Head of caudate nucleus (tissue), 42 donors: ENCODE data around the gene RPAP2.
"Not testable (repeated sequence)": the region's sequence is repeated elsewhere in the genome, so short reads cannot be mapped to it uniquely, and the experiment has no call there.

ENCODE experiments used
- DNase-seq, 42 donors: peaks; one replicate each; pipeline versions ENCODE4 v3.0.0 to v3.0.0-alpha.2; 2020 to 2021; ENCODE audit warnings: mixed read lengths in 7 of 42
- intact Hi-C: fragments of 100-400 bp; cut with DNase I; formaldehyde crosslinking; loops from one replicate; pipeline ENCODE4 v1.15.0; 2022

Gene RPAP2

DNA sequence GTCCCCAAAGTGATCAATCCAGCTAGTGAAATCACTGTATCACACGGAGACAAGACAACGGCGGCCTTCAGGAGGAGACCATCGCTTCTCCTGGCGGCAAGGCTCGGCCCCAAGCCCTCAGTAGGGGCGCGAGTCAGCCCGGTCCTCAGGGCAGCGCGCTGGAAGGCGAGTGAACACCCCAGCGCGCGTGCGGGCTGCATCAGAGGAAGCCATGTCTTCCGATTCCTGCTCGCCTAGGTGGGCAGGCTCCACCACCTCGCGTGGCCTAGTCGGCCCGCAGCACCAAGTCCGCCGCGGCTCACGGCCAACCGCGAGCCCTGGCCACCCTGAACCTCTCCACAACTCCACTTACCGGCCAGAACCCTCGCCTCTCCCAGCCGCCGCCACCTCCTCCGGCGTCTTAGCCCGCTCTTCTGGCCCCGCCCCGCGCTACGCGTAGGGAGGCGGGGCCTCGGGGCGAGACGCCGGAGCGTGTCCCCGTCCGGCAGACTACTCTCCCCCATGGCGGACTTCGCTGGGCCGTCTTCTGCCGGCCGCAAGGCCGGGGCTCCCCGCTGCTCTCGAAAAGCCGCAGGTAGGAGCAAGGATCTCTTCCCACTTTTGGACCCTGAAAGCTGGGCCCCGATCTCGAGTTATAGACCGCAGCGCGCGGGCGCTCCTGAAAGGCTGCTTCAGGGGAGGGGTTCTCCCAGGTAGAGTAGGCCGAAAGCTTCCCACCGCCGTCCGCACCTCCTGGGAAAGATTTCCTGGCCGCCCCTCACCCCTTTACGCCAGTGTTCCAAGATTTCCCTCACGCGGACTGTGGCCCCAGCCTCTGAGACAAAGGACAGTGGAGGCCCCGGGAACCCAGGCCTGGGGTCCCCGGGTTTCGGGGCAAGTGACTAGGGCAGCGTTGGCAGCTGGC lies at the start of gene RPAP2, which contains the start of gene GLMN:
RPAP2 (plus strand) TSS at position 487 of the 904 bp plus-strand sequence; CDS start at position 502, 15 bp downstream.
GLMN (minus strand) TSS at position 415 of the 904 bp plus-strand sequence. CDS start 988 bp downstream, outside the sequence.
- intact Hi-C loops: no loop called here
- DNase-seq: peak; percentile 30 to 90 (median 81)

DNA sequence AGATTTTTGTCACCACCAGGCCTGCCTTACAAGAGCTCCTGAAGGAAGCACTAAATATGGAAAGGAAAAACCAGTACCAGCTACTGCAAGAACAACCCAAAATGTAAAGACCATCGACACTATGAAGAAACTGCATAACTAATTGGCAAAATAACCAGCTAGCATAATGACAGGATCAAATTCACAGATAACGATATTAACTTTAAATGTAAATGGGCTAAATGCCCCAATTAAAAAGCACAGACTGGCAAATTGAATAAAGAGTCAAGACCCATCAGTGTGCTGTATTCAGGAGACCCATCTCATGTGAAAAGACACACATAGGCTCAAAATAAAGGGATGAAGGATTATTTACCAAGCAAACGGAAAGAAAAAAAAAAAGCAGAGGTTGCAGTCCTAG lies 44.1 kb upstream of the RPAP2 start:
- DNase-seq, intact Hi-C loops: not testable (repeated sequence)

DNA sequence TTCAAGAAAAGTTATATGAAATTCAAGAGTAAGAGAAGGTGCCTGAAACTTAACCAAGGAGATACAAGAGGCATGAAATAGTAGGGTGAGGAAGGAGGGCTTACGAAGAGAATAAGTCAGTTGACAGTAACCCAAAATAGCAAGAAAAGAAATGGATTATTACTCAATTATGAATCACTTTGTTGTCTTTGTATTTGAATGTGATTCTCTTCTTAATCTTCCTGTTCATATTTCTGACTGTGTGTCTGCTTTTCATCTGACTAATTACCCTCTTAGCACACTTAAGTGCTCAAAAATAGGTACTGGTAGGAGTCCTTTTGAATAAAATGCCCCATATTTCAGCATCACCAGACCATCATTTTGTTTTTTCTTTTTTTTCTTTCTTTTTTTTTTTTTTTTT lies 39.5 kb upstream of the RPAP2 start:
- intact Hi-C loops: no loop called here
- DNase-seq: no peak

DNA sequence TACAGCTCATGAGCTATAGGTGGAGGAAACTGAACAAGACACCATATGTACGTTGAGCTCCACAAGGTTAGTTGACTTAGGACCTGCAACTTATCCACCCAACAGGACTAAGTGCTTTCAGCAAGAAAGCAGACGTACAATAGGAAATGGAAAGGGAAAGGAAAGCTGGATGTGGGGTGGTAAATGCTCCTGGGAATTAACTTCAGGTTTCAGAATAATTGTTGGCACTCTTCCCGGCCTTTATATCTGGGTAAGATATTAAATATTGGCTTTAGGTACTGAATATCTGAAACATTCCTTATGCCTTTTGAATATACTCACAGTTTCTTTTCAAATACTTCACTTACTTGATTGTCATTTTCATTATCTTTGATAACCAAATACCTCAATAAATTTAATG lies 36.3 kb upstream of the RPAP2 start:
- no peak for DNase-seq
- intact Hi-C loops: no loop called here

DNA sequence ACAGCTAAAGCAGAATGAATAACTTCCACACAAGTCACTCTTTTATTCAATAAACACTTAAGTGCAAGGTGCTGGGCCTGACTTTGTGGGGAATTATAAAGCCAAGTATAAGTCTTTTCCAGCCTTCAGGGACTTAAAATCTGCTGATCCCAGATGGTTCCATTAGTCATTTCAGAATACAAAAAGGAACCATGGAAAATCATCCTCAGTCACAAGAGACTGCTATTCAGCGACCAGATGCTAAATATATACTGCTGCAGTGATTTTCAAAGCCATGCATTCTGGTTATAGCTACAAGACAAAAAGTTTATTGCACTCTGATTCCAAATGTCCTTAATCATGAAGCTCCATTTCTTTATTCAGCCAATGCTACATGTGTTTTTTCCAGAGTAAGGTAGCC lies 25.8 kb upstream of the RPAP2 start:
- intact Hi-C loops: no loop called here
- DNase-seq: no peak

DNA sequence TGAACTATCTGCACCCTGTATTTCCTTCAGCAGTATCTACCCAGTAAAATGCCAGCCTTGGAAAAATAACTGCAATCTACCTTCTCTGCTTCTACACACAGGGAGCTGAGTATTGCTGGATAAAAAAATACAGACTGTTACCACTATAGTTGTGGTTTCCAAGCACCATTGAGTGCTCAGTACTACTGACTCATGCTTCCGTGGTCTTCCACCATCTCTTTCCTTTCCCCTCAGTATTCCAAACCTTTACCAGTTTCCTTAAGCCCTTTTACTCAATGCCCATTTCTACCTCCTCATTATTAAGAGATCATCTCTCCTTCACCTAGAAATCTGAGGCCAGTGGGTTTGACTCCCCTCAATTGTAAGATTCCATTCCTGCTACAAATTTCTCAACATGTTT lies 23.9 kb upstream of the RPAP2 start:
- DNase-seq: no peak
- intact Hi-C loops: no loop called here

DNA sequence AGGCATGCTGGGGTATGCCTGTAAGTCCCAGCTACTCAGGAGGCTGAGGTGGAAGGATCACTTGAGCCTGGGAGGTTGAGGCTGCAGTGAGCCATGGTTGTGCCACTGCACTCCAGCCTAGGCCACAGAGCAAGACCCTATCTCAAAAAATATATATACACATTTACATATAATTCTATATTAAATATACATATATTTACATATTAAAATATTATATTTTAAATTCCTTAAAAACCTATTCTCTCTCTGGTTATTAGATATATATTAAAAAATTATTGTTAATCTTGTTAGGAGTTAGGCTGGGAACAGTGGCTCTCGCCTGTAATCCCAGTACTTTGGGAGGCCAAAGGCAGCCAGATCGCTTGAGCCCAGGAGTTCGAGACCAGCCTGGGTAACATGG lies 22.8 kb upstream of the RPAP2 start:
- no peak for DNase-seq
- intact Hi-C loops: no loop called here

DNA sequence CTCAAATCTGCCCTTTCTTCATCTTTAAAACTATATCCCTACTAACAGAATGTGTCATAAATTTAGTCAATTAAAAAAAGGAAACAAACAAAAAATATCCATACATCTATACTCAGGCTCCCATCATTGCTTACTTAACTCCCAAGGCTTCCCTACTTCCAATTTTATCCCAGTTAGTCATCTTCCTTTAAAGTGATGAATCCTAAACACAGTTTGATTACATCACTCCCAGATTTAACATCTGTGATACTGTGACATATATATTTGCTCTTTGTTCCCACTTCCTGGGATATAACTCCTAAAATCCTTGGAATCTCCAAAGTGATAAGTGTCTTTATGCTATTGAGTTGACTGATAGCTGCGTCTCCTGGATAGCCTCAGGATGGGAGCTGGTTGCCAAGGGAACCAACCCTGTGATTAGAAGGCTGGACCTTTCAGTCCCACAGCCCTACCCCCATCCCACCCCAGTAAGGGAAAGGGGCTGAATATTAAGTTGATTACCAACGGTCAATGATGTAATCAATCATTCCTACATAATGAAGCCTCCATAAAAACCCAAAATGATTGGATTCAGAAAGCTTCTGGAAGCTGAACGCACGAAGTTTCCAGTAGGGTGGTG lies 21.6 kb upstream of the RPAP2 start:
- intact Hi-C loops: no loop called here
- DNase-seq: no peak

DNA sequence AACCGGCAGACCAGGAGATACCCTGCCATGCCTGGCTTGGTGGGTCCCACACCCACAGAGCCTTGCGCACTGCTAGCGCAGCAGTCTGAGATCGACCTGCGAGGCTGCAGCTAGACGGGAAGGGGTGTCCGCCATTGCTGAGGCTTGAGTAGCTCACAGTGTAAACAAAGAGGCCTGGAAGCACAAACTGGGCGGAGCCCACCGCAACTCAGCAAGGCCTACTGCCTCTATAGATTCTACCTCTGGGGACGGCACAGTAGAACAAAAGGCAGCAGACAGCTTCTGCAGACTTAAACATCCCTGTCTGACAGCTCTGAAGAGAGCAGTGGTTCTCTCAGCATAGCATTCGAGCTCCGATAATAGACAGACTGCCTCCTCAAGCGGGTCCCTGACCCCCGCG lies 19.1 kb upstream of the RPAP2 start:
- DNase-seq, intact Hi-C loops: not testable (repeated sequence)

DNA sequence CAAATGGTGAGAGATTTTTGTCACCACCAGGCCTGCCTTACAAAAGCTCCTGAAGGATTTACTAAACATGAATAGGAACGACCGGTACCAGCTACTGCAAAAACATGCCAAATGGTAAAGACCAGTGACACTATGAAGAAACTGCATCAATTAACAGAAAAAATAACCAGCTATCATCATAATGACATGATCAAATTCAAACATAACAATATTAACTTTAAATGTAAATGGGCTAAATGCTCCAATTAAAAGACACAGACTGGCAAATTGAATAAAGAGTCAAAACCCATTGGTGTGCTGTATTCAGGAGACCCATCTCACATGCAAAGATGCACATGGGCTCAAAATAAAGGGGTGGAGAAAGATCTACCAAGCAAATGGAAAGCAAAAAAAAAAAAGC lies 17.4 kb upstream of the RPAP2 start:
- intact Hi-C loops, DNase-seq: not testable (repeated sequence)

DNA sequence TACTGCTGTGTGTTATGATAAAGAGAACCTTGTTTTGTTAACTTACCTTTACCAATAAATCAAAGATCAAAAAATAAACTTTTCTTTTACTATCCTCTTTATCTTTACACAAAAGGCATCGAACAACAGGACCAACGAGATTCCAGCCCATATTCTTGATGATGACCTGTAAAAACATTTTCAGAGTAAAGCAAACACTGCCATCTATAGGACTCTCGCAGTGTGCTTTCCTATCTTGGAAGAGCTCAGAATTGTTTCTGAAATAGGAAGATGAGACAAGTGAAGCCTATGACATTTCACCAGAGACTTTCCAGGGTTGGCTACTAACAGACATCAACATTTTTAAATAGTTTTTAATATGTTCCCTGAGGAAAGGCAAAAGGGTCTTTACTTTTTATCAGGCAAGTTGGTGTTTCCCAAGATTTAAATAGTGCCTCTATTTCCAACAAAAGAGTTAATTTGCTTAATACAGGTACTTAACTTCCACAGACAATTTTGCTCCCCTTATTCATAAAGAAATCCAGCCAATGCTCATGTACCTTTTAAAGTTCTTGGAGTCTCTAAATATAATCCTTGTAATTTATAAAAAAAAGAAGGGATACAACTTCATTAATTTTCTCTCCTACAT lies 7.4 kb upstream of the RPAP2 start:
- intact Hi-C loops: loop anchor here (5.0 kb wide), 1 partner anchor 294 kb away; no protein-coding TSS in a partner anchor
- DNase-seq: peak in 12 of 42 donors; percentile 12 to 63 (median 32)

DNA sequence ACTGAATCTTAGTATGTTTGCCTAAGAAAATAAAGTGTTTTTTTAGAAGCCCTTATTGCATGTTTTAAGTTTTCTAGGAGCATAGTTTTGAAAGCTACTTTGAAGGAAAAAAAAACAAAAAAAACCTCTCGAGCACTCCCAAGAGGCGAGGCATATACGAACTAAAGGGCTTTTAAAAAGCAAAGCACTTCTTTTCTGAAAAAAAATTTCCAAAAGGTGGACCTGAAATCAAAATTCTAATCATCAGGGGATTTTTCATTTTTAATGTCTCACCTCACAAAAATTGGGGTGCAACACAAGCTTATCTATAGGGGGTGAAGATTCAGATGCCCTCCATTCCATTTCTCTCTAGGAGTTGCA lies 666 bp upstream of the RPAP2 start:
- intact Hi-C loops: no loop called here
- DNase-seq: no peak

DNA sequence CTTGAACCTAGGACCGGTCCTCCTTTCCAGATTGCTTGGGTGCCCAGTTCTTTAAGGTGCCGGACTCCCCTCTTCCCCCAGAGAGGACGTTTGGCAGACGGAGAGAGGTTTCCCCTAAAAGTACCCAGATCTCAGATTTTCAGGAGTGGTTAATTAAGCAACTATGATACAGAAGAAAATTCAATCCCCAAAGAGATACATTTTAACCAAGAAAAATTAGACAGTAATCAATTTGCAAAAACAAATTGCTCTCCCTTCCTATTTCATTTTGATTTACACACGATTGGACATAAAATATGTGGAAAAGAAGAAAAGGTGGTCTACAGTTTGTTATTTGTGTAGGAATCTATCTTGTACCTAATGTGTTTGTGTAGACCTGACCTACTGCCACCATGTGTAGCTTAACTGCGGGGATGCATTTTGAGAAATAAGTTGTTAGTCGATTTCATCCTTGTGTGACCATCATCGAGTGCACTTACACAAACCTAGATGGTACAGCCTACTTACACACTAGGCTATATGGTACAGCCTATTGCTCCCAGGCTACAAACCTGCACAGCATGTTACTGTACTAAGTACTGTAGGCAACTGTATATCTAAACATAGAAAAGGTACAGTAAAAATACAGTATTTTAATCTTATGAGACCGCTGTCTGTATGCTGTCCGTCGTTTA lies 755 bp downstream of the RPAP2 start:
- intact Hi-C loops: no loop called here
- DNase-seq: no peak

DNA sequence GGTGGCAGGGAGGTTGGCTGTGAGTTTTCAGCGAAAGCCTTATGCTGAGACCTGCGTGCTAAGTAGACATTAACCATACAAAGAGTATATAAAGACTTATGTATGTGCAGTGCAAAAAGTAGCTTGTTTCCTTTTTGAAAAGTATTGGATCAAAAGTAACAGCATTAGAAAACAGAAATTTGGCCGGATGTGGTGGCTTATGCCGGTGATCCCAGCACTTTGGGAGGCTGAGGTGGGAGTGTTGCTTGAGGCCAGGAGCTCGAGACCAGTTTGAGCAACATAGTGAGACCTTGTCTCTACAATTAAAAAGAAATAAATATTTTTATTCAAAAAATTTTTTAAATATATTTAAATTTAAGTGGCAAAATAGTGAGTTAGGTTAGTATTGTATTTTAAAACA lies 2.2 kb downstream of the RPAP2 start:
- intact Hi-C loops: no loop called here
- DNase-seq: no peak

DNA sequence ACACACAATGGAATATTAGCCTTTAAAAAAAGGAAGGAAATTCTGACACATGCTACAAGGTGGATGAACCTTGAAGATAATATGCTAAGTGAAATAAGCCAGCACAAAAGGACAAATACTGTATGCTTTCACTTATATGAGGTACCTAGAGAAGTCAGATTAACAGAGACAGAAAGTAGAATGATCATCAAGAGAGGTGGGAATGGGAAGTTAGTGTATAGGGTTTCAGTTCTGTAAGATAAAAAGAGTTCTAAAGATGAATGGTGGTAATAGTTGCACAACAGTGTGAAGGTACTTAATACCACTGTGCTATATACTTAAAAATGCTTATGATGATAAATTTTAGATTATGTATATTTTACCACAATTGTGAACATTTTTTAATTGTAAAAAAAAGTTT lies 7.2 kb downstream of the RPAP2 start:
- intact Hi-C loops: no loop called here
- DNase-seq: no peak

DNA sequence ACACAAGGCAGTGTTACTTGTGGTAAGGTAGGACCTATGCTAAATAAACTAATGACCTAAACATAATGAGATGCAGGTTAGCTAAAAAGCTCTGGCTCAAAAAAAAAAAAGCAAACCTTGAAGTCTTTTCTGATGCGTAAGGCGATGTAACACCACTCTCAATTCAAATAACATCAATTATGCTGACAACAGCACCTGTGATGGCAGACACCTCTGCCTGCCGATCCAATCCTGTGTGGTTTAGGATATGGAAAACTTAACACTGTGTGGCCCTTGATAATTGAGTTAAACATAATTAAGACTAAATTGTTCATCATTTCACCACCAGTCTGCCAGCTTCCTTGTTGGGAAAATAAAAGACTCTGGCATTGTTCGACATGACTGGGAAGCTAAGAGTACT lies 9.1 kb downstream of the RPAP2 start:
- intact Hi-C loops: no loop called here
- DNase-seq: no peak

DNA sequence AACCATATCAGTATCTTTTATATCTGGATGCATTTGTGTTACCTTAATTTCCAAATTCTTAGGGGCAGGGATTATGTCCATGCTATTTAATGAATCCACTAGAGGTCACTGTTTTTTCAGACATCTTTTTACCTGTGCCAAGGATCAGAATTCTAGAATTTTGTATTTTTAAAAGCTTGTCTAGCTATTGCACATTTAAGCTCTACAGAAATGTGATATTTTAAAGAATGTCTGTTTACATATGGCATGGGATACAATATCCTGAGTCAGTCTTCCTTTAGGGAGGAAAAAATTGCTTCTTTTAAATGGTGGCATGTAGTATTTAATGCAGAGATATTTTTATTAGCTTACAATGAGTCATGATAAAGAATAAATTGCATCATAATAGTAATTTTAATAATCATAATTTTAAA lies 11.3 kb downstream of the RPAP2 start:
- intact Hi-C loops: no loop called here
- no peak for DNase-seq

DNA sequence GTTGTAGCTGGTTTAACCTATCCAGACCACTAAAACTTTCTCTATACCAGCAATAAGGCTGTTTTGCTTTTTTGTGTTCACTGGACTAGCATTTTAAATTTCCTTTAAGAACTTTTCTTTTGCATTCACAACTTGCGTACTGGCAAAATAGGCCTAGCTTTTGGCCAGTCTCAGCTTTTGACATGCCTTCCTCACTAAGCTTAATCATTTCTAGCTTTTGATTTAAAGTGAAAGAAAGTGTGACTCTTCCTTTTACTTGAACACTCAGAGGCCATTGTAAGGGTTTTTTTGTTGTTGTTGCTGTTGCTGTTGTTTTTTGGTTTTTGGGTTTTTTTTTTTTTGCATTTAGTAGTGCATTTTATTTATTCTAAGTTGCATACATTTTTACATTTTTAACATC lies 15.2 kb downstream of the RPAP2 start:
- no peak for DNase-seq
- intact Hi-C loops: no loop called here

DNA sequence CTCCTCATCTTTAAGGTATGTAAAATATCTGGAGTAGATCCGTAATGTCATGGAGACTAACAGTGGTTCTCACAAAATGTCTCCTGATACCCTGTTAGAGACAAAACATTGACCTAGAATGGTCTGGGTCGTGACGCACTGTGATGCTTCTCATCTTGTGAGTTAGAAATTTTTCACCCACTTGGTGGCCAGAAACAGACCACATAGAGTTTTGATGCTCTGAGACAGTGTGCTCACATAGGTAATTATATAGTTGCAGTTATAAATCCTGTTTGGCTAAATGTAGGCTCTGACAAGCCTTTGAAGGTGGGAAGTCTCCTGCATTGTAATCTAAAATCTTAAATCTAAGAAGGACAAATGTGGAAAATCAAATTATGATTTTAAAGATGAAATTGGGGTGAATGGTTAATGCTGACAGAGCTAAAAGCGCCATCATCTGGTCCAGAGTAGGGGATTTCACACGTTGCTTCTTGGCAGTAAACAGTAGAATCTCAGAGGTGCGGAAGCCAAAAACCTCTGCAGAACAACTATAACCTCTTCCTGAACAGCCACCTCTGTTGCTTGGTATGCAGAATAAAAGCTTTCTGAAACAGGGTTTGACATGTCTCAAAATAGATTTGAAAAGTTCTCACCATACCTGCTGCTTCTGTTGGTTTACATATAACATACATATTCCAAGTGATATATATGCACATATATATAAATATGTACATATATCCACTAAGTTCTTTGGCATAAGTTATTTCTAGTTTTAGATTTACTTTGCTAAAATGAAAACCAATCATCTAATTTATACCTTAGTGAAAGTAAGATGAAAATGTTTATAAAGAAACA lies 17.1 kb downstream of the RPAP2 start:
- DNase-seq: no peak
- intact Hi-C loops: no loop called here
